Trophoblast cell (in vitro differentiated cells and primary cell): ENCODE measurements around the gene FHOD1.
A peak's percentile ranks its signal among the peaks of the same experiment; 100 is the strongest.

Experiments
- DNase-seq, 2 donors: peaks; one replicate each; pipeline ENCODE4 v3.0.0-alpha.2; 2016
- H2AFZ ChIP-seq: 2 replicates; pipeline ENCODE4 v1.6.1; 2013; ENCODE audit warnings: low read length, moderate library complexity, mild to moderate bottlenecking; ENCODE audit not compliant: insufficient read depth, poor library complexity
- H2AK5ac ChIP-seq: 2 replicates; pipeline ENCODE4 v1.6.1; 2013; ENCODE audit warnings: mild to moderate bottlenecking, low read length
- H2BK120ac ChIP-seq: 2 replicates; pipeline ENCODE4 v1.6.1; 2013; ENCODE audit warnings: low read length, mild to moderate bottlenecking, moderate library complexity; ENCODE audit not compliant: insufficient read depth, poor library complexity
- H2BK12ac ChIP-seq: 2 replicates; pipeline ENCODE4 v1.6.1; 2013; ENCODE audit warnings: mild to moderate bottlenecking, low read length, moderate library complexity
- H2BK5ac ChIP-seq: 2 replicates; pipeline ENCODE4 v1.6.1; 2013; ENCODE audit warnings: low read length, low read depth, moderate library complexity, mild to moderate bottlenecking; ENCODE audit not compliant: poor library complexity
- H3K14ac ChIP-seq: 2 replicates; pipeline ENCODE4 v1.6.1; 2013; ENCODE audit warnings: mild to moderate bottlenecking, low read length
- H3K18ac ChIP-seq: 2 replicates; pipeline ENCODE4 v1.6.1; 2013; ENCODE audit warnings: mild to moderate bottlenecking, low read length
- H3K23ac ChIP-seq: 2 replicates; pipeline ENCODE4 v1.6.1; 2013; ENCODE audit warnings: low read length
- H3K27ac ChIP-seq: 2 replicates; pipeline ENCODE4 v1.5.1; 2013; ENCODE audit warnings: low read depth, mild to moderate bottlenecking, inconsistent platforms, low read length, moderate library complexity
- H3K27me3 ChIP-seq: 2 replicates; pipeline ENCODE4 v1.6.1; 2013; ENCODE audit warnings: inconsistent platforms, mild to moderate bottlenecking, low read length, moderate library complexity; ENCODE audit not compliant: insufficient read depth
- H3K36me3 ChIP-seq, 2 experiments: 1 replicate in 1 of 2; 2 replicates in 1 of 2; pipeline ENCODE4 v1.6.1; 2013; ENCODE audit warnings: low read length in 2 of 2, mild to moderate bottlenecking in 2 of 2, moderate library complexity in 1 of 2; ENCODE audit not compliant: insufficient read depth in 2 of 2, control insufficient read depth in 1 of 2
- H3K4ac ChIP-seq: 2 replicates; pipeline ENCODE4 v1.6.1; 2013; ENCODE audit warnings: low read depth, mild to moderate bottlenecking, low read length, moderate library complexity
- H3K4me1 ChIP-seq, 2 experiments: 1 replicate in 1 of 2; 2 replicates in 1 of 2; pipeline ENCODE4 v1.6.1; 2013; ENCODE audit warnings: low read length in 2 of 2, mild to moderate bottlenecking in 2 of 2, moderate library complexity in 1 of 2; ENCODE audit not compliant: insufficient read depth in 2 of 2, control insufficient read depth in 1 of 2
- H3K4me2 ChIP-seq: 2 replicates; pipeline ENCODE4 v1.6.1; 2013; ENCODE audit warnings: inconsistent platforms, mild to moderate bottlenecking, low read length, moderate library complexity
- H3K4me3 ChIP-seq: 2 replicates; pipeline ENCODE4 v1.5.1; 2013; ENCODE audit warnings: mild to moderate bottlenecking, low read depth, low read length, inconsistent platforms
- H3K79me1 ChIP-seq: one replicate; pipeline ENCODE4 v1.6.1; 2013; ENCODE audit warnings: low read length
- H3K79me2 ChIP-seq: 2 replicates; pipeline ENCODE4 v1.6.1; 2013; ENCODE audit warnings: low read length, mild to moderate bottlenecking; ENCODE audit not compliant: control insufficient read depth, insufficient read depth, poor library complexity
- H3K9ac ChIP-seq: 2 replicates; pipeline ENCODE4 v1.6.1; 2013; ENCODE audit warnings: mild to moderate bottlenecking, low read length
- H3K9me3 ChIP-seq: 2 replicates; pipeline ENCODE4 v1.6.1; 2013; ENCODE audit warnings: low read depth, mild to moderate bottlenecking, control low read depth, inconsistent platforms, low read length; ENCODE audit not compliant: insufficient read depth
- H4K12ac ChIP-seq: 2 replicates; pipeline ENCODE4 v1.6.1; 2013; ENCODE audit warnings: low read depth, mild to moderate bottlenecking, low read length, moderate library complexity
- H4K8ac ChIP-seq: 2 replicates; pipeline ENCODE4 v1.6.1; 2013; ENCODE audit warnings: low read depth, mild to moderate bottlenecking, low read length, moderate library complexity
- H4K91ac ChIP-seq: one replicate; pipeline ENCODE4 v1.6.1; 2013; ENCODE audit warnings: low read depth, mild to moderate bottlenecking, low read length, moderate library complexity
- WGBS: extraction: QIAGEN DNeasy Blood & Tissue Kit; methylation state at CpG from one replicate; pipeline ENCODE4 v1.1.7; 2013; ENCODE audit warnings: missing lambda C conversion rate; ENCODE audit not compliant: insufficient read length, insufficient coverage; ENCODE audit errors: extremely low coverage; 5-methylcytosine and 5-hydroxymethylcytosine counted together

Gene FHOD1

DNA sequence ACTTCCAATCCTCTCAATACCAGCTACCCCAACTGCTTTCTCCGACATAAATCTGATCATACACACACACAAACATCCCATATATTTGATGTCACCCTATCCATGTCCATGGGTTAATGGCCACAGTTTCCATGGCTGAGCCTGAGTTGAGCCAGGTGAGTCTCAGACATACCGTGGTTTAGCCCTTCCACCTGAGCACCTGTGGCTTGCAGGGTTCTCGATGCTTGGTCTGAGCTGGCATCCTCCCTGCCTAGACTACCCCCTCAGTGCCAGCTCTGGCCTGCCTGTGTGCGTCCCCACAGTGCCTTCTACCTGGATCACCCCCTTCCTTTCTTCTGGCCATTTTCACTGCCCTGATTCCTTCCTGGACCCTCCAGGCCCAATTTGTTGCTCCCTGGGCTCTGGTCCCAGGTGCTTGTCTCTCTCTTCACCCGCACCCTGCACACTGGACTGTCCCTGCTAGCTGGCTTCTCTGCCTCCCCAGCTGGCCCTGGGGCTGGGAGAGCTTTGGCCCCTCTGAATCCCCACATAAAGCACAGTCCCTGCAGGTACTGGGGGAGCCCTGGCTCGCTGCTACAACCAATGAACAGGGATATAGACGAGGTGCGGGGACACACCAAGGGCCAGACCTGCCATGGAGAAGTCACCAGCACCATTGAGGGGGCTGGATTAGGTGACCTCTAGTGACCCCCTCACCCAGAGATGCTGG lies 41.0 kb downstream of the FHOD1 start:
- Histone ChIP-seq H3K4me2 (no peak overlapping the region), H4K12ac (no peak overlapping the region), H3K4me1 (peaks cover 22 to 26% of the 10 kb centered on the region in 2 experiments), H3K9ac (no peak overlapping the region), H4K91ac (no peak overlapping the region), H3K36me3 (peaks cover 28 to 29% of the 10 kb centered on the region in 2 experiments), H2BK5ac (no peak overlapping the region), H3K4me3 (no peak overlapping the region), H3K4ac (no peak overlapping the region), H4K8ac (no peak overlapping the region), H3K79me2 (no peaks in the 10 kb centered on the region), H3K23ac (no peak overlapping the region), H3K14ac (peak overlapping the region; percentile 9), H2AK5ac (no peak overlapping the region), H3K18ac (peak overlapping the region; percentile 30), H2BK120ac (peak overlapping the region; percentile 13), H2AFZ (no peak overlapping the region), H3K79me1 (peaks cover 9% of the 10 kb centered on the region), H3K9me3 (peaks cover 5% of the 10 kb centered on the region), H3K27ac (no peak overlapping the region), H2BK12ac (no peak overlapping the region), H3K27me3 (no peaks in the 10 kb centered on the region)
- DNase-seq, result no peak
- WGBS, result no CpG with 5 or more reads among the region's 8 CpGs

DNA sequence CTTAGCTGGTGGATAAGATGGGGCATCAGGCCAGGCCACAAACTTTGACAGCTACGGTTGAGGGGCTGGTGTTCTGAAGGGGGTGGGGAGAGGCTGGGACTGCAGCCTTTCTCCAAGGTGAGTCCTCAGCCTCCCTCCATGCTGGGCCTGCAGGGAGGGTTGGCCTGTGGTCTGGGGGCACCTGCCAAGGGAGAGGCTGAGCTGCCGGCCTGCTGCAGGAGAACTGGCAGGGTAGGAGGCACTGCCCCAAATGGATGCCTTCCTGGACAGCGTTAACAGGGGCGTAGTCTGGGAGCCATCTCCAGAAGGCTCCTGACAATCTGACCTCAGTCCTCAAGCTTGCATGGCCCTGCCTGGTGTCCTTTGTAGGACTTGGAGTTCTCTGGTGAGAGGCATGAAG lies 43.2 kb downstream of the FHOD1 start:
- Histone ChIP-seq H3K4ac (no peak overlapping the region), H3K18ac (no peak overlapping the region), H3K36me3 (peaks cover 31 to 36% of the 10 kb centered on the region in 2 experiments), H4K91ac (no peak overlapping the region), H2AK5ac (no peak overlapping the region), H3K4me2 (no peak overlapping the region), H2BK5ac (no peak overlapping the region), H3K27me3 (no peaks in the 10 kb centered on the region), H4K12ac (no peak overlapping the region), H3K4me3 (no peak overlapping the region), H3K27ac (no peak overlapping the region), H3K23ac (no peak overlapping the region), H3K9ac (no peak overlapping the region), H3K4me1 (peaks cover 29 to 31% of the 10 kb centered on the region in 2 experiments), H2BK120ac (no peak overlapping the region), H2AFZ (no peak overlapping the region), H3K79me2 (no peaks in the 10 kb centered on the region), H3K9me3 (peaks cover 4% of the 10 kb centered on the region), H2BK12ac (no peak overlapping the region), H4K8ac (no peak overlapping the region), H3K14ac (no peak overlapping the region), H3K79me1 (peaks cover 11% of the 10 kb centered on the region)
- no CpG with 5 or more reads among the region's 4 CpGs for WGBS
- DNase-seq, result no peak

DNA sequence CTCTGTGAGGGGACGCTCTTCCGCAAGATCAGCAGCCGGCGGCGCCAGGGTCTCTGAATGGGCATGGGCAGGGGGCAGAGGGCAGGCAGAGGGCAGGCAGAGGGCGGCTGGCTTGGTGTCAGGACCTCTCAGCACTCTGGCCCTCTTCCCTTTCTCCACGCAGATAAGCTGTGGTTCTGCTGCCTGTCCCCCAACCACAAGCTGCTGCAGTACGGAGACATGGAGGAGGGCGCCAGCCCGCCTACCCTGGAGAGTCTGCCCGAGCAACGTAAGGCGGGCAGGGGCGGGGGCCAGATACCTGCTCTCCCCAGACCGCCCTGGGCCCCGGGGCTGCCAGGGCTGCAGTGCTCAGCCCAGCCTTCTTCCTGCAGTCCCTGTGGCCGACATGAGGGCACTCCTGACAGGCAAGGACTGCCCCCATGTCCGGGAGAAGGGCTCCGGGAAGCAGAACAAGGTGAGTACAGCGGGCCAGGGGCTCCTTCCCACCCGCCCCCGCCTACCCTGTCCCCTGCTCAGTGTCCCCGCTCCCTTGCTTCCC lies 44.3 kb downstream of the FHOD1 start:
- Histone ChIP-seq H4K12ac (no peak overlapping the region), H3K36me3 (peaks cover 36 to 42% of the 10 kb centered on the region in 2 experiments), H3K9ac (no peak overlapping the region), H3K79me2 (no peaks in the 10 kb centered on the region), H2AK5ac (no peak overlapping the region), H2BK12ac (no peak overlapping the region), H2BK5ac (no peak overlapping the region), H3K4me2 (no peak overlapping the region), H2AFZ (no peak overlapping the region), H4K91ac (no peak overlapping the region), H3K27ac (no peak overlapping the region), H3K4ac (no peak overlapping the region), H3K18ac (no peak overlapping the region), H3K14ac (no peak overlapping the region), H3K79me1 (peaks cover 15% of the 10 kb centered on the region), H4K8ac (no peak overlapping the region), H3K4me1 (peaks cover 26 to 33% of the 10 kb centered on the region in 2 experiments), H3K9me3 (peaks cover 4% of the 10 kb centered on the region), H3K4me3 (no peak overlapping the region), H2BK120ac (no peak overlapping the region), H3K27me3 (no peaks in the 10 kb centered on the region), H3K23ac (no peak overlapping the region)
- no peak for DNase-seq
- WGBS, result no CpG with 5 or more reads among the region's 23 CpGs

DNA sequence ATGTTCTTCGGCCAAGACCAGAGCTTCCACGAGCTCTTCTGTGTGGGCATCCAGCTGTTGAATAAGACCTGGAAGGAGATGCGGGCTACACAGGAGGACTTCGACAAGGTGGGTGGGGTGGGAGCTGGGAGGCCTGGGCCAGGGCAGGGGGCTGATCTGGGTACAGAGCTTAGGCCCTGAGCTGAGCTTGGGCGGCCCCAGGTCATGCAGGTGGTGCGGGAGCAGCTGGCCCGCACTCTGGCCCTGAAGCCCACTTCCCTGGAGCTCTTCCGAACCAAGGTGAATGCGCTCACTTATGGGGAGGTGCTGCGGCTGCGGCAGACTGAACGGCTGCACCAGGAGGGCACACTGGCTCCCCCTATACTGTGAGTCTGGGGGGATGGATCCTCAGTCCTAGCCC lies 44.9 kb downstream of the FHOD1 start:
- H2BK120ac ChIP-seq, result no peak overlapping the region
- no peak overlapping the region for H4K8ac ChIP-seq
- no peak overlapping the region for H3K18ac ChIP-seq
- H2AFZ ChIP-seq, result no peak overlapping the region
- H3K9ac ChIP-seq, result no peak overlapping the region
- H3K27ac ChIP-seq, result no peak overlapping the region
- H2BK12ac ChIP-seq, result no peak overlapping the region
- no peak overlapping the region for H4K91ac ChIP-seq
- no peak overlapping the region for H2BK5ac ChIP-seq
- H3K4me3 ChIP-seq, result no peak overlapping the region
- H3K36me3 ChIP-seq, result peaks cover 42 to 48% of the 10 kb centered on the region in 2 experiments
- H3K4ac ChIP-seq, result no peak overlapping the region
- DNase-seq, result no peak
- no peak overlapping the region for H3K4me2 ChIP-seq
- peaks cover 13% of the 10 kb centered on the region for H3K79me1 ChIP-seq
- no CpG with 5 or more reads among the region's 12 CpGs for WGBS
- peaks cover 4% of the 10 kb centered on the region for H3K9me3 ChIP-seq
- no peak overlapping the region for H3K23ac ChIP-seq
- no peaks in the 10 kb centered on the region for H3K79me2 ChIP-seq
- H3K27me3 ChIP-seq, result no peaks in the 10 kb centered on the region
- H4K12ac ChIP-seq, result no peak overlapping the region
- H3K4me1 ChIP-seq, result peaks cover 21 to 29% of the 10 kb centered on the region in 2 experiments
- H2AK5ac ChIP-seq, result no peak overlapping the region
- no peak overlapping the region for H3K14ac ChIP-seq
